Measurements from ENCODE around the gene ESPNL. TPM values are rescaled to one million over a fixed set of nuclear protein-coding genes. Genes with fewer than 3 reads are reported as not detected.

ESPNL gene
- total RNA-seq, 1 experiment from 2014 or later, result 0.85 TPM

DNA sequence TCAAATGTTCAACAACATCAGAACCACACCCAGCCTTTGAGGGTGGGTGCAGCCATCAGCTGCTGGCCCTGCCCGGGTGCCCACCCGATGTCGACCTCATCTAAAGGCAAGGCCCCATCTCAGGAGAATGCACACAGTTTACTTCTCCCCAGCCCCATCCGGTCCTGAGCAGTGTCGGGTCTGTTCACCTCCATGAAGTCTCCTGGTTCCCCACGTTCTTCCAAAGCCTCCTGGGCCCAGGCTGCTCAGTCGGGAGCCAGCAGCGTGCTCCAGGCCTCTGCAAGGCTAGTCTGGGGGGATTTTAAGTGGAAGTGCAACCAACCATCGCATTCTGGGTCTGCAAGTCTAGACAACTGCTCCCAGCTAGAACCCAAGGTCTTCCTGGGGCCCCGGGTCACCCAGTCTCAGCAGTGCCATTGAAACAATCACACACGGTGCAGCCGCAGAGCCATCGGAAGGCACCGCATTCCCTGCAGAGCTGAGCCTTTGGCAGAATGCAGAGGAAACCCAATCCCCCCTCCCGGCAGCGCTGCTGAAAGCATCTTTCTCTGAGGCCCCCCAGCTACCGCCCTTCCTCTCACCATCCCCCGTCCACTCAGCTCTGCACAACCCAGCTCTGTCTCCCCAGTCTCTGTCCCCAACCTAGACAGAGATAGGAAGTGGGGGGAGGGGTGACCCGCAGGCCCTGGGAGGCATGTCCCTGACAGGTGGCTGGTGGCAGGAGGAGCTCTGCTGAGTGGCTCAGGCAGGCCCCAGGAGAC is 8.5 kb downstream of the ESPNL start:
- BruUV-seq (replicated peaks), result no TSS peak
- TF ChIP-seq, protein P1, sequence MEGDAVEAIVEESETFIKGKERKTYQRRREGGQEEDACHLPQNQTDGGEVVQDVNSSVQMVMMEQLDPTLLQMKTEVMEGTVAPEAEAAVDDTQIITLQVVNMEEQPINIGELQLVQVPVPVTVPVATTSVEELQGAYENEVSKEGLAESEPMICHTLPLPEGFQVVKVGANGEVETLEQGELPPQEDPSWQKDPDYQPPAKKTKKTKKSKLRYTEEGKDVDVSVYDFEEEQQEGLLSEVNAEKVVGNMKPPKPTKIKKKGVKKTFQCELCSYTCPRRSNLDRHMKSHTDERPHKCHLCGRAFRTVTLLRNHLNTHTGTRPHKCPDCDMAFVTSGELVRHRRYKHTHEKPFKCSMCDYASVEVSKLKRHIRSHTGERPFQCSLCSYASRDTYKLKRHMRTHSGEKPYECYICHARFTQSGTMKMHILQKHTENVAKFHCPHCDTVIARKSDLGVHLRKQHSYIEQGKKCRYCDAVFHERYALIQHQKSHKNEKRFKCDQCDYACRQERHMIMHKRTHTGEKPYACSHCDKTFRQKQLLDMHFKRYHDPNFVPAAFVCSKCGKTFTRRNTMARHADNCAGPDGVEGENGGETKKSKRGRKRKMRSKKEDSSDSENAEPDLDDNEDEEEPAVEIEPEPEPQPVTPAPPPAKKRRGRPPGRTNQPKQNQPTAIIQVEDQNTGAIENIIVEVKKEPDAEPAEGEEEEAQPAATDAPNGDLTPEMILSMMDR (IDR thresholded peaks at IDR 0.05), result no peak
- TF ChIP-seq, protein P2, sequence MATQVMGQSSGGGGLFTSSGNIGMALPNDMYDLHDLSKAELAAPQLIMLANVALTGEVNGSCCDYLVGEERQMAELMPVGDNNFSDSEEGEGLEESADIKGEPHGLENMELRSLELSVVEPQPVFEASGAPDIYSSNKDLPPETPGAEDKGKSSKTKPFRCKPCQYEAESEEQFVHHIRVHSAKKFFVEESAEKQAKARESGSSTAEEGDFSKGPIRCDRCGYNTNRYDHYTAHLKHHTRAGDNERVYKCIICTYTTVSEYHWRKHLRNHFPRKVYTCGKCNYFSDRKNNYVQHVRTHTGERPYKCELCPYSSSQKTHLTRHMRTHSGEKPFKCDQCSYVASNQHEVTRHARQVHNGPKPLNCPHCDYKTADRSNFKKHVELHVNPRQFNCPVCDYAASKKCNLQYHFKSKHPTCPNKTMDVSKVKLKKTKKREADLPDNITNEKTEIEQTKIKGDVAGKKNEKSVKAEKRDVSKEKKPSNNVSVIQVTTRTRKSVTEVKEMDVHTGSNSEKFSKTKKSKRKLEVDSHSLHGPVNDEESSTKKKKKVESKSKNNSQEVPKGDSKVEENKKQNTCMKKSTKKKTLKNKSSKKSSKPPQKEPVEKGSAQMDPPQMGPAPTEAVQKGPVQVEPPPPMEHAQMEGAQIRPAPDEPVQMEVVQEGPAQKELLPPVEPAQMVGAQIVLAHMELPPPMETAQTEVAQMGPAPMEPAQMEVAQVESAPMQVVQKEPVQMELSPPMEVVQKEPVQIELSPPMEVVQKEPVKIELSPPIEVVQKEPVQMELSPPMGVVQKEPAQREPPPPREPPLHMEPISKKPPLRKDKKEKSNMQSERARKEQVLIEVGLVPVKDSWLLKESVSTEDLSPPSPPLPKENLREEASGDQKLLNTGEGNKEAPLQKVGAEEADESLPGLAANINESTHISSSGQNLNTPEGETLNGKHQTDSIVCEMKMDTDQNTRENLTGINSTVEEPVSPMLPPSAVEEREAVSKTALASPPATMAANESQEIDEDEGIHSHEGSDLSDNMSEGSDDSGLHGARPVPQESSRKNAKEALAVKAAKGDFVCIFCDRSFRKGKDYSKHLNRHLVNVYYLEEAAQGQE (IDR thresholded peaks at IDR 0.05; ENCODE audit: insufficient read depth in 1 of 2, low read depth in 2 of 2, low read length in 1 of 2), result no peak
- TF ChIP-seq POLR2AphosphoS5 (IDR thresholded peaks at IDR 0.05; ENCODE audit: low read depth, low read length) (no peak), SIN3A (IDR thresholded peaks at IDR 0.05; ENCODE audit: borderline replicate concordance, insufficient read depth, low read depth, low read length) (no peak), TCF7L2 (IDR thresholded peaks at IDR 0.05; ENCODE audit: low read depth, low read length) (no peak)
- ATAC-seq (no peak), DNase-seq (ENCODE audit: low read depth, low spot score) (no peak)
- POLR2A ChIA-PET, result no interaction called here
- CTCF ChIA-PET, result no interaction called here
- no peak overlapping the region for H3K4me3 ChIP-seq (ENCODE audit: low read depth in 2 of 2, low read length in 2 of 2)
- peaks cover 10% of the 10 kb centered on the region for H3K4me1 ChIP-seq (ENCODE audit: control insufficient read depth, insufficient read depth, low read length)
- intact Hi-C loops (cut with micrococcal nuclease; ENCODE audit: unreplicated experiment), result no loop called here
- peaks cover 12% of the 10 kb centered on the region; the same call in 1 of the 2 replicates for H3K9me3 ChIP-seq (ENCODE audit: control insufficient read depth, insufficient read depth, low read depth, low read length)
- no peak overlapping the region for H3K27ac ChIP-seq (ENCODE audit: low read length)
- in situ Hi-C loops (cut with HindIII; ENCODE audit: low pct_unique_long_range_greater_than_20kb, low sequenced_read_pairs), result no loop called here
- H3K27me3 ChIP-seq (ENCODE audit: control insufficient read depth, insufficient read depth, low read length), result no peaks in the 10 kb centered on the region
- no peaks in the 10 kb centered on the region for H3K36me3 ChIP-seq (ENCODE audit: control insufficient read depth, insufficient read depth, low read length)

DNA sequence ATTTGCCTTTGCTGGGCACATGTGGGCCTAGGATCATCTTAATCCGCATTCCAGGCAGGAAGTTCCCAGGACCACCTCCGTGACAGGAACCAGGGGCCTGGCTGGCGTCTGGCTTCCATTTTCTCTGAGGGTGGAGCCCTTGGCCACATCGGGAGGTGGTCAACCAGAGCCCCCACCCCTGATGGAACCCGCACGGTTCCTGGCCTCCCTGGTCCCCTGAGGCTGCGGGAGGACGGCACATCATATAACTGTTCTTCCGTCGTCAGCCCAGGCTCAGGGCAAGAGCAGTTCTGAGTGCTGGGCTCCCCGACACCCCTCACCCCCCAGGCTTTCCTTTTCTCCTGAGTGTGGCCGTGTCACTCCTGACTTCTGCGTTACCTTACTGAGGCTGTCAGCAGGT is 13.5 kb downstream of the ESPNL start:
- ChIA-PET CTCF (no interaction called here), POLR2A (no interaction called here)
- Histone ChIP-seq H3K27me3 (ENCODE audit: control insufficient read depth, insufficient read depth, low read length) (no peaks in the 10 kb centered on the region), H3K4me1 (ENCODE audit: control insufficient read depth, insufficient read depth, low read length) (no peaks in the 10 kb centered on the region), H3K27ac (ENCODE audit: low read length) (no peak overlapping the region), H3K36me3 (ENCODE audit: control insufficient read depth, insufficient read depth, low read length) (no peaks in the 10 kb centered on the region), H3K4me3 (ENCODE audit: low read depth in 2 of 2, low read length in 2 of 2) (no peak overlapping the region), H3K9me3 (ENCODE audit: control insufficient read depth, insufficient read depth, low read depth, low read length) (peaks cover 12% of the 10 kb centered on the region; the same call in 1 of the 2 replicates)
- intact Hi-C loops (cut with micrococcal nuclease; ENCODE audit: unreplicated experiment), result no loop called here
- ATAC-seq, result no peak
- DNase-seq (ENCODE audit: low read depth, low spot score), result no peak
- no TSS peak for BruUV-seq (replicated peaks)
- no peak for TF ChIP-seq POLR2AphosphoS5 (IDR thresholded peaks at IDR 0.05; ENCODE audit: low read depth, low read length)
- TF ChIP-seq SIN3A (IDR thresholded peaks at IDR 0.05; ENCODE audit: borderline replicate concordance, insufficient read depth, low read depth, low read length), result no peak
- no peak for TF ChIP-seq TCF7L2 (IDR thresholded peaks at IDR 0.05; ENCODE audit: low read depth, low read length)
- TF ChIP-seq, protein P2 (IDR thresholded peaks at IDR 0.05; ENCODE audit: insufficient read depth in 1 of 2, low read depth in 2 of 2, low read length in 1 of 2), result no peak
- TF ChIP-seq, protein P1 (IDR thresholded peaks at IDR 0.05), result no peak
- in situ Hi-C loops (cut with HindIII; ENCODE audit: low pct_unique_long_range_greater_than_20kb, low sequenced_read_pairs), result no loop called here

Data from Panc1 (cell line).